Stimulated activated CD4-positive, alpha-beta T cell treated with anti-CD3 and anti-CD28 coated beads, Interleukin-4, amount 100 ng/mL, for 1 hour (primary cell): ENCODE results near the gene BCAS1.

Source experiments
- DNase-seq: peaks from one replicate; pipeline ENCODE4 v3.0.0-alpha.2; 2020

The BCAS1 gene

DNA sequence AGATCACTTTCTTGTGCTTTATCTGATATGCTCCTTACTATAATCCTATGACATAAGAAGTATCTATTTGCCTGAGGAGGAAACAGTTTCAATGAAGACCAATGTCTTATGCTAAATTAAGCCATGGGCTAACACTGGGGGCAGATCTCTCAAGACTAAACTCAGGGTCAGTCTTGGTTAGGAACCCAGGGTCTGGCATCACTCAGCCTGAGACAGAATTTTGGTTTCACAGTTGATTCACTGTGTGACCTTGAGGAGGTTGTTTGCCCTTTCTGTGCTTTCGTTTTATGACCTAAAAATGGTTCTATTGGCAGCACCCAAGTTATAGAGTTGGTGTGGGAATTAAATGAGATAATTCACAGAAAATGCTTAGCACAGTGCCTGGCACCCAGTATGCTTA, 4.9 kb upstream of the BCAS1 start:
- no peak for DNase-seq

DNA sequence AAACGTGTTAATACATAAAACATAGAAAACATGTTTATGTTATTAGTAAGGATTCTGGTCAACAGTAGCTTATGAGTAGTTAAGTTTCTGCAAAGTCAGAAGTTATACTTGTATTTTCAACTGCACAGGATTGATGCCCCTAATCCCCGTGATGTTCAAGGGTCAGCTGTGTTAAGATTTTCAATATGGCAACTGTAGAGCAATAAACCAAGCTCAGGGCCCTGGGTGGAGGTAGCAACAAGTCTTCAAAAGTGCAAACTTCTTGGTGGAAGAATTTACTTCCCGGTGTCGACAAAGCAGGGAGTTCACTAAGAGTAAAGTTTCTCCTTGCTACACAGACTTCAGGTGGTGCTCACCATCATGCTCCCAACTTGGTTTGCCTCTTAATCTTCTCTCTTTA, 4.1 kb upstream of the BCAS1 start:
- no peak for DNase-seq

DNA sequence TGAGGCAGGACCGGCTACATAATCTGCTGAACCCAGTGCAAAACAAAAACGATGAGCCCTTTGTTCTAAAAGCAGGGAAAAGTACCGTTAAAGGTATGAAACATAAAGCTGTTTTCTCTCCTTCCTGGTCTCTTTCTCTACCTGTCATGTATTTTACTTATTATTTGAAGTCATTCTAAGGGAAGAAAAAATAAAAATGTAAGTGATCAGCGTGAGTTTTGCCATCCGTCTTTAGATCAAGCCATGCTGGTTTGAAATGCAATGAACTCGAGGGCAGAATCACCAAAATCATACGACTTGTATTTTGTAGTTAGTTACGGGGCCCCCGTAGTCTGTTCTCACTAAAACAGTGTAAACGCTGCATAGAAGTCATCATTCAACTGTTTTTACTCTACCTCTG, 2.9 kb upstream of the BCAS1 start:
- no peak for DNase-seq

- no peak for DNase-seq
These were observed 858 bp downstream of the BCAS1 start for GRCh38 chr20:54069501-54069971.

DNA sequence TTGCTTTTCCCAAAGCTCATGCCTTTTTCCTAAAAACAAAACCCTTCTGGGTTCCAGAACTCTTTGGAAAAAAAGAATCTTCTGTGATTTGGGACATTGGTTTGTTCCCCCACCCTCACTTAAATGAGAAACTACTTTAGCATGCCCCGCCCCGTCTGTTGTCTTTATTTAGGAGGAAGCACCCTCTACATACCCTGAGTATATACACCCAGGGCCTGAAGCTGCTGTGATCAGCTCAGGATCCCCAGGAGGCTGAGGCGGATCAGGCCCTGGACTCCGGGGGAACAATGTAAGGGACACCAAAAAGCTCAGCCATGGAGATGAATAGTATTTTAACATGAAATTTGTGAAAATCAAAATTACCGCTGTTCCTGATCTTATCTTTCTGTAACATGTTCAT, 1.4 kb downstream of the BCAS1 start:
- DNase-seq: no peak

DNA sequence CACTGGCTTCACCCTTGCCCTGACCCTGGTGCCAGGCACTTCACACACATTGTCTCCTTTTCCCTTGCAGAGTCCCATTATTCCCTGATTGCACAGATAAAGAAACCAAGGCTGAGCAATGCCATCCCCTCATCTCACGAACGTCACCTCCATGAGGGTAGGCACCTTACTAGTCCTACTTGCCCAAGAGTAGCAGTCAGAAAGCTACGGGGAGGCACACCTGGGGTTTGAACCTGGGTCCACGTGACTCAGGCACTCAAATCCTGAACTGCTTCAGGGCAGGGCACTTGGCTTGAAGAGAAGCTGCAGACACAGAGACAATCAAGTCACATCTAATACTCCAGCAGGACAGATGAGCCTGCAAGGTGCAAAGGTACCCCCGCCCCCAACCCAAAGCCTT, 1.9 kb downstream of the BCAS1 start:
- DNase-seq: no peak

- no peak for DNase-seq
These were observed 2.7 kb downstream of the BCAS1 start for GRCh38 chr20:54067606-54068174.

DNA sequence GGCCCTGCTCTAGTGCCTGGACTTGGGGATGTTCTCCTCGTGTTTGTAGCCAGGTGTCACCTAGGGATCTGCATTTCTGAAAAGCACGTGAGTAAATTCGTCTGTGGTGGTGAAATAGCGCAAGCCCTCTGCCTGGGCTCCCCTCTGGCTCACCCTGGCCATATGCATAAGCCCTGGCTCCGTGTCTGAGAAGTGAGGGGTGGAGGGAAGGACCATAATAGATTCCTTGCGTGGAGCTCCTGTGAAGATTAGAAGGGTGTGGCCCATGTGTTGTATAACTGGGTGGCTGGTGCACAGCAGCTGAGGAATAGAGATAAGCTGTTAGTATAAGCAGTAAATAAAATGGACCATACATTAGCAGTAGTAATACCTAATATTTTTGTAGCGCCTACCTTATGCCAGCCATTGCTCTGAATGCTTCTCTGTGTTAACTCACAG, 4.8 kb downstream of the BCAS1 start:
- DNase-seq: no peak

DNA sequence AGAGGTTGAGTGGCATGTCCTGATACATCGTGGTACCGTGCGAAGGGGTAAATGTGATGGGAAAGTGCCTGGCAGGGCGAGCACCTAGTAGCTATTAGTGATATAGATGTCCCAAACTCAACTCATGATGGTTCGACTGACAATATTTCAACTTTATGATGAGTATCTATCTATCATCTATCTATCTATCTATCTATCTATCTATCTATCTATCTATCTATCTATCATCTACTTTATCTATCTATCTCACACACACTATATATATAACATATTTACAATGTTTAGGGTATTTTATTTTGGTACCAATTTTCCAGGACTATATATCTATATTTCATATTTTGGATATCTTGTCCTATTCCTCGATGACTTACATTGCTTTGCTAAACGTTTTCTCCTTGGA, 5.5 kb downstream of the BCAS1 start:
- no peak for DNase-seq

DNA sequence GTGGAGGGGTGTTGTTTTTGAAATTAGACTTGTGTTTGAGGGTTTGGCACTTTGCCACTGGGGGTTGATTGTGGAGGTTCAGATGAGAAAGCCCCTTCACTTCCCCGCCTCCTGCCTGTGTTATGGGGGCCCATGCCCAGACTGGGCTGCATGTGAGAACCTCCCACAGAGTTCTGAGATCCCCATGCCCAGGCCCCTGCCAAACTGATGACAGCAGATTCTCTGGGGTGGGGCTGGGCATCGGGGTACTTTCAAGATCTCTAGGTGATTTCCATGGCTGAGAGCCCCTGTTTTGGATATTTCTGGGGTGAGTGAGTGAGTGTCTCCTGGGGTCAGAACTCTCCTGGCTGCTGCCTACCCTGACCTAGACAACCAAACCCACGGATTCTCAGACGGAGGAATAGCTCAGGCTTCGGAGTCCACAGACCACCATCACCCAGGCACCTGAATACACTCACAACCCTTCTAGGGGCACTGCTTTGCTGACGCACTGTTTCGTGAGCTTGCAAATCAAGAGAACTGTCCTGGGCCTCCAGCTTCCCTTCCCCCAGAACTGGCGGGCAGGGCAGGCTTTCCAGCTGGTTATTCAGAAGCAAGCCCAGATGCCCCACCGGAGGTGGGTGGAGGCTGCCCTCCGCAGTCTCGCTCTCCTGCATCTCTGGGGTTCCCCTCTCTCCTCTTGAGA, 6.3 kb downstream of the BCAS1 start:
- peak; percentile 18 for DNase-seq

DNA sequence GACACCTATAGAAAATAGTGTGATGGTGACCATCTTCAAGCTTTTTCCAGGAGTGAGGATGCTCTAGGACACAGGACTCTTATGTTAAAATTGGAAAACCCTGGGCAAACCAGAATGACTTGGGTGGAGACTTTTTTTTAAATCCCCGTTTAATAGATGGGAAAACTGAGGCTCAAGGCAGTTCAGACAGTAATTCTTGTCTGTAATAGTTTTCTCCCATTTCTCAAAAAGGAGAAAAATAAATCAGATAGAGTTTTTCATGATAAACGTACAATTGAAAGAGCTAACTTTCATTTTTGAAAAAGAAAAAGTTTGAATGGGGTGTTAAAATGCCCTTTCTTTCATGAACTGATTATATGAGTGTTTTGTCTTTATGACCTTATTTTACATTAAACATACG, 6.8 kb downstream of the BCAS1 start:
- no peak for DNase-seq

- no peak for DNase-seq
These were observed 7.5 kb downstream of the BCAS1 start for GRCh38 chr20:54062812-54063280.

- DNase-seq: no peak
These were observed 9.1 kb downstream of the BCAS1 start for GRCh38 chr20:54061101-54061881.

GRCh38 chr20:54059691-54060364, 10.6 kb downstream of the BCAS1 start:
- DNase-seq: no peak

DNA sequence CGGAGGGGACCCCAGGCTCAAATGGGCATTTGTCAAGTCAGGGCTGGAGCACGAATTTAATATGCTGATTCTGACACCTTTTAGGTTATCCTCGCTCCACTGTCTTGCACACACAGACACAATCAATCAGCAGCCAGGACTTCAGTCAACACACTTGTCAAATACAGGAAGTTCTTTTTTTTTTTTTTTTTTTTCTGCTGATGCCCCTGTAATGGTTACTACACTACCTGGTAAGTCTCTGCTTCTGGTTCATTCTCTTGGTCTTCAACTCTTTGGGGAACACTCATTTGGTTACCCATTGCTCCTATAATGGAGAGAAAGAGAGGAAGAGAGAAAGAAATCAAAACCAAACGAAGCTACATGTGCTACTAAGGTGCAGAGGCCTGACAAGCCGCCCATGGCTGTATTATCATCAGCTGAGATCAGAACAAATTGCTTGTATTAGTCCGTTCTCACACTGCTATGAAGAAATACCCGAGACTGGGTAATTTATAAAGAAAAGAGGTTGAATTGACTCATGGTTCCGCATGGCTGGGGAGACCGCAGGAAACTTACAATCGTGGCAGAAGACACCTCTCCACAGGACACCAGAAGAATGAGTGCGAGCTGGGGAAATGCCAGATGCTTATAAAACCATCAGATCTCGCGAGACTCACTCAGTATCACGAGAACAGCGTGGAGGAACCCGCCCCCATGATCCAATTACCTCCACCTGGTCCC, 11.8 kb downstream of the BCAS1 start:
- DNase-seq: no peak

DNA sequence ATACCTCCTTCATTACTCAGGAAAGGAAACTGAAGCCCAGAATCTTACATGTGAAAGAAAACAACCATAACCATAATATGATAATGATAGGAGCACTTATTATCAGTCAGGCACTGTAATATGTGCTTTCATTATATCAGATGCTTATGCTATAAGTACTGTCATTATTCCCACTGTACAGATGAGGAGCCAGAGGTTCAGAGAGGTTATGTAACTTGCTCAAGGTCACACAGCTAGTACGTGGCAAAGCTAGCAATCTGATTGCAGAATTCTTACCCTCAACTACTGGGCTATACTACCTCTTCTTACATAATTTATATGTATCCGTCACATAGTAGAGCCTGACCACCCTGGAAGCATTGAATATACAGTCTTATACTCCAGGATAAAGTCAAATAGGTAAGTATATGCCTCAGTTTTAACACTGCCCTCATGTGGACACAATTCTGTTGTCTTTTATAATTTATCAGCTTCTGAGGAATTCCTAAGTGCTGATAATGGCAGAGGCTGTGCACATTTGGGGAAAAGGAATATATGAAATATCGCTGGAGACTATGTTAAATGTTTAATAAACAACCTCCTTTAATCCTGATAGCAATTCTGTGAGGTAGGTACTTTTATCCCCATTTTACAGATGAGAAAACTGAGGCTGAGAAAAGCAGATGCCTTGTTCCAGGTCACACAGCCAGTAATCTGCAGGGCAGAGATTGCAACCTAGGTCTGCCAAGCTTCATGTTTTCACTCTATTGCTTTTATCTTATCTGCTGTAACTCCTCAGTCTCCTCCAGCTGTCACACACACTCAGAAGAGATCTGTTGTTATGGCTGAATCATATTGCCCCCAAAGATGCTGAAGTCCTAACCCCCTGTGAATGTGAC, 13.4 kb downstream of the BCAS1 start:
- DNase-seq: no peak

DNA sequence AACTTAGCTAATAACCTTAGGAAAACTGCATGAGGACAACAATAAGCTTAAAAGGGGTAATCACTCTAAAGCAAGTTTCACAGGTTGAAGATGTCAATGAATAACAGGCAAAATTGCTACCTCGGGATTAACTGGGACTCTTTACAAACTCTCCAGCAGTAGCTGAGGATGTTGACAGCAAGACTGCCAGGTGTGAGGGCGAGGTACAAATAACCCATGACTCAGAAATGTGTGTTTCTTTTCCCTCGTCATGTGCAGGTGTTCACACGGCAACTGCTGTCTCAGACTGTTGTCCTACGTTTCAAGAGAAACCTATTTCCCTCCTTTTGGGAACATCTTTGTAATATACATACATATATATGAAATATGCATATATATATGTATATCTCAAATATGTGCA, 15.9 kb downstream of the BCAS1 start:
- no peak for DNase-seq

- DNase-seq: no peak
These were observed 19.3 kb downstream of the BCAS1 start for GRCh38 chr20:54051068-54051467.

DNA sequence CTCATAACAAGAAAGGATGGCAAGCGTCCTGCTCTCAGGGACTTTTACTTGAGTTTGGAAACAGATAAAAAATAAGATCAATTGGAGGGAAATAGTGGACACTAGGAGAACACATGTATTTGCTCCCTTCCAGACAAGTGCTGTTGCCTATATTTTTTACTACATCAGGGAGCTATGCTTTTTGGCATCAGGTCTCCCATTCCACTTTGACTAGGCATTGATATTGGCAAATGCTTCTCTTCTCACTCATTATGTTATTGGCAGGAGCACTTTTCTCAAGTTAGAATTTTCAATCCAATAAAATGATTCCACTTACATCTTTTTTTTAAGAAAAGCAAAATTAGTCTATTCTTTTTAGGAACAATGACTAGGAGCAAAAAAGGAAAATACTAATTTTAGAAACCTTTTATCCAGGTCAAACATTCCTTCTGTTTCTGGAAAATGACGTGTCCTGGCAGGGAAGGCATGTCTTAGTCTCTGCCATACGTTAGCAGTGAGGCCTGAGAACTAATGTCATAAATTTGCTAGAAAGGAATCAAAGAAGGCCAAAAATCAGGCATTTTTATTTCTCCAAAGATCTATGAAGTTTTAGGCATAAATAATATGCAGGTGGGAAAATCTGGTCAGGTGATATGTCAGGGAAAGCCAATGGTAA, 21.4 kb downstream of the BCAS1 start:
- DNase-seq: no peak

DNA sequence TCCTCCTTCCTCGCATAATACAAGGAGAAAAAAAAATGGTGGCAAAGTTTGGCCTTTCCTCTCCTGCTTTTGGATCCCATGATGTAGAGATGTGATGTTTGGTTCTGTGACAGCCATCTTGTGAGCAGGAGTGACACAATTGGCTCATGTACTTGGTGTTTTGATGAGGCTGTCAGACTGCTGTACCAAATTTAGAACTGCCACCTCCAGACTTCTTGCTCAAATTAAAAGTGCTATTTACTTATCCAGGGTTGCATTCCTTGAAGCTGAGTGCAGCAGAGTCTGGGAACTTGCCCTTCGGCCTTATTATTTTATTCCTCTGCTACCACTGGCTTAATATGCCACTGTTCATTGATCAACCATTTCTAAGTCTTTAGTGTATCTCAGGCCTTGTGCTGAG, 21.9 kb downstream of the BCAS1 start:
- DNase-seq: no peak

- DNase-seq: no peak
These were observed 22.7 kb downstream of the BCAS1 start for GRCh38 chr20:54047720-54048119.
